Esophagus (tissue), 2 donors: ENCODE results near the gene PARP1. TPM values are rescaled to one million over a fixed set of nuclear protein-coding genes. Genes with fewer than 3 reads are reported as not detected.

Source experiments
- H3K27ac ChIP-seq, 2 donors: one replicate each; pipeline ENCODE4 v1.5.1; 2013; ENCODE audit warnings: low read depth in 2 of 2, mild to moderate bottlenecking in 2 of 2, inconsistent platforms in 1 of 2, low read length in 1 of 2, moderate library complexity in 1 of 2
- H3K27me3 ChIP-seq, 2 donors: one replicate each; pipeline ENCODE4 v1.6.1; 2013; ENCODE audit warnings: low read length in 2 of 2, control low read depth in 1 of 2, mild to moderate bottlenecking in 1 of 2; ENCODE audit not compliant: insufficient read depth in 2 of 2, control insufficient read depth in 1 of 2
- H3K36me3 ChIP-seq, 2 donors: one replicate each; pipeline ENCODE4 v1.6.1; 2013; ENCODE audit warnings: low read length in 1 of 2; ENCODE audit not compliant: control insufficient read depth in 2 of 2, insufficient read depth in 2 of 2
- H3K4me1 ChIP-seq, 2 donors: one replicate each; pipeline ENCODE4 v1.6.1; 2013; ENCODE audit warnings: low read length in 1 of 2; ENCODE audit not compliant: control insufficient read depth in 2 of 2, insufficient read depth in 2 of 2
- H3K4me3 ChIP-seq, 2 donors: one replicate each; pipeline ENCODE4 v1.5.1; 2013; ENCODE audit warnings: low read length in 2 of 2, mild to moderate bottlenecking in 2 of 2, low read depth in 1 of 2, moderate library complexity in 1 of 2
- H3K9me3 ChIP-seq, 2 donors: one replicate each; pipeline ENCODE4 v1.6.1; 2013; ENCODE audit warnings: mild to moderate bottlenecking in 2 of 2, low read depth in 1 of 2, low read length in 1 of 2, moderate library complexity in 1 of 2; ENCODE audit not compliant: control insufficient read depth in 2 of 2, insufficient read depth in 1 of 2
- WGBS, 2 donors: extraction: QIAGEN DNeasy Blood & Tissue Kit; methylation state at CpG; one replicate each; pipeline ENCODE4 v1.1.7; 2013; 5-methylcytosine and 5-hydroxymethylcytosine counted together
- polyA plus RNA-seq, 2 donors: library from polyadenylated mRNA; stranded (reverse); fragments of 200-250 nt; gene quantifications; one replicate each; pipeline ENCODE4 v1.2.3, GENCODE V29; 2013
- donor health status: healthy with polysubstance abuse.
- donor health status: Bipolar disorder and iron deficiency.

The PARP1 gene
- polyA plus RNA-seq, 2 donors: 10.6 to 29.0 TPM

DNA sequence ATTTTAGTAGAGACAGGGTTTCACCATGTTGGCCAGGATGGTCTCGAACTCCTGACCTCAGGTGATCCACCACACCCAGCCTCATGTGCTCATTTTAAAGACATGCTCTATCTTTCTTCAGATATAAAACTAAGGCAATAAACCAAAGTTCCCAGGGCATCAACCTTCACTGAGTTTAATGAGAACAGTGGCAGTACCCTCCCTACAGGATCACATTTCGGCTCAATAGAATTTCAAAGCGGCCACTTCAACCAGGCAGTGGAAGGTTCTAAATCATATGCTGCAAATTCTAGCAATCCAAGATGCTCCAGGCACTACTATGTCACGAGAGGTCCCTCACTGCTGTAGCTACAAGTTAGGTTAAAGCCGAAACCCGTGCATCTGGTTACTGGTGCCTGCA, 45.5 kb downstream of the PARP1 start:
- H3K36me3 ChIP-seq: peaks cover 32 to 51% of the 10 kb centered on the region in 2 donors
- H3K4me3 ChIP-seq: no peak overlapping the region
- 82 to 92% methylated on average over 6 of the region's 6 CpGs for WGBS, 2 donors
- no peaks in the 10 kb centered on the region for H3K9me3 ChIP-seq
- no peaks in the 10 kb centered on the region for H3K4me1 ChIP-seq
- no peaks in the 10 kb centered on the region for H3K27me3 ChIP-seq
- no peak overlapping the region for H3K27ac ChIP-seq

- WGBS, 2 donors: 92% methylated on average over 8 of the region's 8 CpGs
- Histone ChIP-seq H3K27me3 (no peaks in the 10 kb centered on the region), H3K36me3 (peaks cover 22 to 43% of the 10 kb centered on the region in 2 donors), H3K4me3 (no peak overlapping the region), H3K27ac (no peak overlapping the region), H3K4me1 (no peaks in the 10 kb centered on the region), H3K9me3 (no peaks in the 10 kb centered on the region)
These were observed 47.7 kb downstream of the PARP1 start for GRCh38 chr1:226360106-226360746.

- 95 to 96% methylated on average over 2 of the region's 2 CpGs for WGBS, 2 donors
- no peak overlapping the region for H3K27ac ChIP-seq
- no peaks in the 10 kb centered on the region for H3K9me3 ChIP-seq
- H3K4me1 ChIP-seq: no peaks in the 10 kb centered on the region
- no peaks in the 10 kb centered on the region for H3K27me3 ChIP-seq
- peaks cover 7 to 17% of the 10 kb centered on the region in 2 donors for H3K36me3 ChIP-seq
- no peak overlapping the region for H3K4me3 ChIP-seq
These were observed 50.5 kb downstream of the PARP1 start for GRCh38 chr1:226357416-226357815.

GRCh38 chr1:226355669-226356551, 52.0 kb downstream of the PARP1 start:
- WGBS, 2 donors: 78 to 85% methylated on average over 6 of the region's 6 CpGs
- Histone ChIP-seq H3K9me3 (no peaks in the 10 kb centered on the region), H3K36me3 (peaks cover 0 to 6% of the 10 kb centered on the region in 2 donors), H3K27me3 (no peaks in the 10 kb centered on the region), H3K4me3 (no peak overlapping the region), H3K4me1 (no peaks in the 10 kb centered on the region), H3K27ac (no peak overlapping the region)

DNA sequence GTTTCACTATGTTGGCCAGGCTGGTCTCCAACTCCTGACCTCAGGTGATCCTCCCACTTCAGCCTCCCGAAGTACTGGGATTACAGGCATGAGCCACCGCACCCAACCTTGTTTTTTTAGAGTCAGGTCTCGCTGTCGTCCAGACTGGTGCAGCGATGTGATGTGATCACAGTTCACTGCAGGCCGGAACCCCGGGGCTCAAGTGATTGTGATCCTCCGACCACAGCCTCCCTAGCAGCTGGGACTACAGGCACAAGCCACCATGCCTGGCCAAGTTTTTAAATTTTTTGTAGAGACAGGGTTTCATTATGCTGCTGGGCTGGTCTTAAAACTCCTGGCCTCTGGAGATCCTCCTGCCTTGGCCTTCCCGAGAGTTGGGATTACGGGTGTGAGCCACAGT, 52.9 kb downstream of the PARP1 start:
- Histone ChIP-seq H3K27me3 (no peaks in the 10 kb centered on the region), H3K27ac (no peak overlapping the region), H3K4me3 (no peak overlapping the region), H3K4me1 (no peaks in the 10 kb centered on the region), H3K9me3 (no peaks in the 10 kb centered on the region), H3K36me3 (peaks cover 0 to 1% of the 10 kb centered on the region in 2 donors)
- 96 to 97% methylated on average over 10 of the region's 10 CpGs for WGBS, 2 donors

DNA sequence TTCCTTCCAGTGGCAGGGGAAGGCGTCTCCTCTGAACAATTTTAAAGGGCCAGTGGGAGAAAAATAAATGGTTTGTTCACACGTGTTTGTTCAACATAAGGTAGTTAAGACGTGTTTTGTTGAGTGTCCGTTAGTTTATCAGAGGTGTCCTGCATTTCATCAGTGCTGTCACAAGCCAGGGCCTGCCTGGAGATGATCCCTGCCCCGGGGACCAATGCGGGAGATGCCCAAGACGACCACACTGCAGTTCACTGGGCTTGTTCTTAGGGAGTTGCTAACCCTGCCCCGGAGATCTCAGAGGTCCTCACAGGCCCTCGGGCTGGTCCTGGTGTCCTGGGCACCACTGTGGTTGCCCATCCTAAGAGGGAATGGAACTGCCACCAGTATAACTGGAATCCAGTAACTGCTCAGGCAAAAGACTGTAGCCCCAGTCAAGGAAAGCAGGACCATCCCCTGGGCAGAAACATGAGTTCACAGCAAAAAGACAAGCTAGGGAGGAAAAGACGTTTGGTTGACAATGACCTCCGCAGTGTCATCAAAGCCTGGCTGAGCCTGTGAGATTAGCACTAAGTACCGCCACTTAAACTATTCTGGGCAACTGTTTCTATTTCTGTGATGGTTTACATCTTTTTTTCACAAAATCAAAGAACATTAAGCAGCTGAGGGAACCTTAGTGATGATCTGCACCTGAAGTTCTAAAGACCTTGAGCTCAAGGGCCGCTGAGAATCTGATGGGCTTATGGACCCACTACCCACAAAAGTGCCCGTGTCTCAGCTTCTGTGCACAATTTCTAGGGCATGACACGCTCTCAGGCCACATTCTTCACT, 54.0 kb downstream of the PARP1 start:
- H3K9me3 ChIP-seq: no peaks in the 10 kb centered on the region
- H3K4me1 ChIP-seq: peaks cover 0 to 2% of the 10 kb centered on the region in 2 donors
- H3K27me3 ChIP-seq: no peaks in the 10 kb centered on the region
- no peak overlapping the region for H3K4me3 ChIP-seq
- 63 to 68% methylated on average over 15 of the region's 15 CpGs for WGBS, 2 donors
- no peak overlapping the region for H3K27ac ChIP-seq
- no peaks in the 10 kb centered on the region for H3K36me3 ChIP-seq

- Histone ChIP-seq H3K4me1 (peaks cover 0 to 2% of the 10 kb centered on the region in 2 donors), H3K27me3 (no peaks in the 10 kb centered on the region), H3K36me3 (no peaks in the 10 kb centered on the region), H3K9me3 (no peaks in the 10 kb centered on the region), H3K4me3 (no peak overlapping the region), H3K27ac (no peak overlapping the region)
- 88 to 89% methylated on average over 3 of the region's 3 CpGs for WGBS, 2 donors
These were observed 56.2 kb downstream of the PARP1 start for GRCh38 chr1:226351709-226352108.

GRCh38 chr1:226350519-226350865, 57.4 kb downstream of the PARP1 start:
- H3K27me3 ChIP-seq: no peaks in the 10 kb centered on the region

DNA sequence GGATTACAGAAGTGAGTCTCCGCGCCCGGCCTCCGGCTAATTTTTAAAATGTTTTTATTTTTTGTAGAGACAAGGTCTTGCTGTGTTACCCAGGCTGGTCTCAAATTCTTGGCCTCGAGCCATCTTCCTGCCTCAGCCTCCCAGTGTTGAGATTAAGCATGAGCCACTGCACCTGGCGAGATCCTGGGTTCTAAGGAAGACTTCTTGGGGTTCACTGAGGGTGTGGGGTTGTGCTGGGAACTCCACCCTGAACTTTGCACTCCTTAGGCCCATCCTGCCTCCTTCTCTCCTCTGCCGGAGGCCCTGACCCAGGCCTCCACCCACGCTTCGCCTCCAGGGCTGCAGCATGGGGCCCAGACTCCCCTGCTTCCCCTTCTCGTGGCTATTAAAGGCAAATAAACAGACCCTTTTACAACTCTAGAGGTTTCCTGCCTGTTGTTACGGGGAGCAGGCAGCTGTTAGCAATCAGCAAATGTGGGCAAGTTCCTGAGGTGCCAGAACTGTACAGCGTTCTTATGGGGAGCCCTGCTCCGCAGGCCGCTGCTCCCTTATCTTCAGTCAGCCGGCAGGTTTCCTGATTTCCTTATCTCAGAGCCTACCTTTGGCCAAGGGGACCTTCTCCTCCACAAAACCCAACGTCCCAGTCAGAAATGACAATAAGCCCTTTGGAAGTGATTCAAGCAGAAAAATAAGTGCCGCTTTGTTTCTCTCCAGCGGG, 57.9 kb downstream of the PARP1 start:
- 57 to 60% methylated on average over 18 of the region's 18 CpGs for WGBS, 2 donors
- Histone ChIP-seq H3K27ac (no peak overlapping the region), H3K4me3 (no peak overlapping the region), H3K9me3 (no peaks in the 10 kb centered on the region), H3K4me1 (peaks cover 0 to 2% of the 10 kb centered on the region in 2 donors), H3K36me3 (no peaks in the 10 kb centered on the region), H3K27me3 (no peaks in the 10 kb centered on the region)

More at GRCh38 chr1:226350519-226350865, 57.4 kb downstream of the PARP1 start:
- H3K4me1 ChIP-seq: peaks cover 0 to 2% of the 10 kb centered on the region in 2 donors
- H3K36me3 ChIP-seq: no peaks in the 10 kb centered on the region
- no peaks in the 10 kb centered on the region for H3K9me3 ChIP-seq
- H3K4me3 ChIP-seq: no peak overlapping the region
- no peak overlapping the region for H3K27ac ChIP-seq
- WGBS, 2 donors: 67 to 68% methylated on average over 9 of the region's 9 CpGs
